PC-9 (cell line): ENCODE results near the gene ADAM19.

Experiments
- CTCF ChIP-seq: fragments of 200-600 bp; sonication (generic); conservative IDR thresholded peaks from 2 replicates; pipeline ENCODE4 v1.6.1; 2017; ENCODE audit warnings: mixed run types, antibody characterized with exemption, mild to moderate bottlenecking, moderate library complexity
- EZH2 ChIP-seq: fragments of 200-600 bp; sonication (generic); IDR thresholded peaks from 2 replicates; pipeline ENCODE4 v1.8.0; 2017; ENCODE audit warnings: antibody characterized with exemption, low read depth

- TF ChIP-seq CTCF: no peak
- TF ChIP-seq EZH2: no peak
These were observed 40.3 kb downstream of the ADAM19 start for GRCh38 chr5:157535042-157535865.
